Loucy (cell line): ENCODE results near the gene PTPA.

ENCODE experiments used
- CTCF ChIP-seq: fragments of 200-600 bp; sonication (generic); conservative IDR thresholded peaks from 2 replicates; pipeline ENCODE4 v1.5.1; 2014; ENCODE audit warnings: mild to moderate bottlenecking, antibody characterized with exemption, low read length
- EZH2phosphoT487 ChIP-seq: fragments of 200-600 bp; IDR thresholded peaks from 2 replicates; pipeline ENCODE4 v1.6.1; 2018; ENCODE audit warnings: antibody characterized with exemption, mild to moderate bottlenecking, moderate library complexity, borderline replicate concordance

GRCh38 chr9:129151469-129151868 lies 40.3 kb downstream of the PTPA start:
- TF ChIP-seq CTCF (no peak), EZH2phosphoT487 (no peak)
